IMR-90 (cell line): ENCODE data around the gene FMN2. TPM values are rescaled to one million over a fixed set of nuclear protein-coding genes. Genes with fewer than 3 reads are reported as not detected.

Source experiments
- ATAC-seq: fragments of 200-7000 bp; cut with Tn5 transposase; 2 replicates; pipeline ENCODE4 v1.9.1; 2020; ENCODE audit warnings: low read depth, mild to moderate bottlenecking, moderate library complexity
- BruUV-seq: library from RNA; stranded (reverse); fragments of 400-500 nt; replicated peaks from 2 replicates; lab custom pipeline; 2021; lab: Mats Ljungman, UMichigan
- CTCF ChIA-PET: fragments of 300-600 bp; formaldehyde crosslinking; extraction: SDS; loops from one replicate; lab custom pipeline; 2021; ENCODE audit warnings: antibody characterized with exemption; lab: Yijun Ruan, JAX
- POLR2A ChIA-PET: fragments of 300-600 bp; sonication (Branson Sonifier 250); formaldehyde crosslinking; loops from one replicate; lab custom pipeline; 2022; ENCODE audit warnings: antibody characterized with exemption; ENCODE audit not compliant: unreplicated experiment; lab: Charles Lee
- DNase-seq: peaks from one replicate; pipeline ENCODE4 v3.0.0; 2013
- H2AFZ ChIP-seq: replicated peaks from 2 replicates; pipeline ENCODE3; 2013; ENCODE audit warnings: low read length, mild to moderate bottlenecking; ENCODE audit not compliant: poor library complexity
- H2AK5ac ChIP-seq: 2 replicates; pipeline ENCODE4 v1.6.1; 2013; ENCODE audit warnings: low read depth, low read length, inconsistent platforms
- H2AK9ac ChIP-seq: replicated peaks from 2 replicates; pipeline ENCODE3; 2013; ENCODE audit warnings: mild to moderate bottlenecking, low read depth, low read length, moderate library complexity; ENCODE audit not compliant: poor library complexity
- H2BK120ac ChIP-seq: 2 replicates; pipeline ENCODE4 v1.6.1; 2013; ENCODE audit warnings: low read depth, low read length, inconsistent platforms
- H2BK15ac ChIP-seq: 3 replicates; pipeline ENCODE4 v1.6.1; 2013; ENCODE audit warnings: low read depth, low read length, inconsistent platforms
- H2BK20ac ChIP-seq: 2 replicates; pipeline ENCODE4 v1.6.1; 2013; ENCODE audit warnings: low read depth, mild to moderate bottlenecking, inconsistent platforms, low read length, moderate library complexity
- H2BK5ac ChIP-seq: 2 replicates; pipeline ENCODE4 v1.6.1; 2013; ENCODE audit warnings: mild to moderate bottlenecking, low read depth, low read length, inconsistent platforms; ENCODE audit not compliant: poor library complexity, severe bottlenecking
- H3K14ac ChIP-seq: replicated peaks from 2 replicates; pipeline ENCODE4 v1.6.1; 2013; ENCODE audit warnings: low read depth, low read length, inconsistent platforms
- H3K18ac ChIP-seq: 2 replicates; pipeline ENCODE4 v1.6.1; 2013; ENCODE audit warnings: low read depth, low read length, control low read depth
- H3K23ac ChIP-seq: 2 replicates; pipeline ENCODE4 v1.6.1; 2013; ENCODE audit warnings: low read depth, low read length, inconsistent platforms
- H3K27ac ChIP-seq: 2 replicates; pipeline ENCODE4 v1.5.1; 2013; ENCODE audit warnings: mild to moderate bottlenecking, control low read depth, low read length; ENCODE audit not compliant: insufficient read depth
- H3K27me3 ChIP-seq: 2 replicates; pipeline ENCODE4 v1.6.1; 2013; ENCODE audit warnings: low read length; ENCODE audit not compliant: control insufficient read depth, insufficient read depth
- H3K36me3 ChIP-seq: 2 replicates; pipeline ENCODE4 v1.6.1; 2013; ENCODE audit warnings: low read length, mixed read lengths; ENCODE audit not compliant: control insufficient read depth, insufficient read depth
- H3K4ac ChIP-seq: 2 replicates; pipeline ENCODE4 v1.6.1; 2013; ENCODE audit warnings: low read depth, low read length, inconsistent platforms
- H3K4me1 ChIP-seq: 2 replicates; pipeline ENCODE4 v1.6.1; 2013; ENCODE audit warnings: low read length, mixed read lengths; ENCODE audit not compliant: control insufficient read depth, insufficient read depth
- H3K4me2 ChIP-seq: 2 replicates; pipeline ENCODE4 v1.6.1; 2013; ENCODE audit warnings: low read depth, mild to moderate bottlenecking, control low read depth, low read length, moderate library complexity
- H3K4me3 ChIP-seq: 2 replicates; pipeline ENCODE4 v1.5.1; 2013; ENCODE audit warnings: low read depth, mild to moderate bottlenecking, control low read depth, low read length, moderate library complexity; ENCODE audit not compliant: insufficient read depth
- H3K56ac ChIP-seq: 2 replicates; pipeline ENCODE4 v1.6.1; 2013; ENCODE audit warnings: low read length, inconsistent platforms; ENCODE audit not compliant: insufficient read depth; ENCODE audit errors: extremely low read depth
- H3K79me1 ChIP-seq, 2 experiments: 2 replicates each; pipeline ENCODE4 v1.6.1; 2013; ENCODE audit warnings: low read length in 2 of 2, inconsistent platforms in 1 of 2, low read depth in 1 of 2
- H3K9ac ChIP-seq: 2 replicates; pipeline ENCODE4 v1.6.1; 2013; ENCODE audit warnings: low read depth, low read length, control low read depth
- H3K9me1 ChIP-seq: 2 replicates; pipeline ENCODE4 v1.6.1; 2013; ENCODE audit warnings: low read length, inconsistent platforms; ENCODE audit not compliant: insufficient read depth
- H3K9me3 ChIP-seq: 2 replicates; pipeline ENCODE4 v1.6.1; 2013; ENCODE audit warnings: low read length; ENCODE audit not compliant: control insufficient read depth, insufficient read depth
- H4K20me1 ChIP-seq: 2 replicates; pipeline ENCODE4 v1.6.1; 2013; ENCODE audit warnings: low read length, inconsistent platforms; ENCODE audit not compliant: insufficient read depth
- H4K5ac ChIP-seq: 2 replicates; pipeline ENCODE4 v1.6.1; 2013; ENCODE audit warnings: mild to moderate bottlenecking, low read depth, low read length, control low read depth
- H4K8ac ChIP-seq, 2 experiments: 2 replicates each; pipeline ENCODE4 v1.6.1; 2013; ENCODE audit warnings: low read depth in 2 of 2, low read length in 2 of 2, control low read depth in 1 of 2, inconsistent platforms in 1 of 2
- H4K91ac ChIP-seq: 2 replicates; pipeline ENCODE4 v1.6.1; 2013; ENCODE audit warnings: low read depth, low read length, inconsistent platforms; ENCODE audit not compliant: insufficient read depth
- MAFK ChIP-seq: IDR thresholded peaks from 2 replicates; pipeline ENCODE4 v1.6.1; 2012; ENCODE audit warnings: low read depth, low read length, improper control_type of control experiment
- MAZ ChIP-seq: IDR thresholded peaks from 2 replicates; pipeline ENCODE4 v1.6.1; 2012; ENCODE audit warnings: low read depth, mild to moderate bottlenecking, low read length, improper control_type of control experiment, moderate library complexity, borderline replicate concordance
- RCOR1 ChIP-seq: IDR thresholded peaks from 2 replicates; pipeline ENCODE4 v1.6.1; 2012; ENCODE audit warnings: mild to moderate bottlenecking, low read length, improper control_type of control experiment; ENCODE audit not compliant: insufficient replicate concordance
- WGBS, 2 experiments: methylation state at CpG; one replicate each; pipeline versions ENCODE4 v1.1.5 to v1.1.7; 2013; ENCODE audit warnings: missing lambda C conversion rate in 2 of 2; ENCODE audit not compliant: insufficient read length in 1 of 2; ENCODE audit errors: extremely low coverage in 2 of 2; 5-methylcytosine and 5-hydroxymethylcytosine counted together
- dilution Hi-C: fragments of 300-500 bp; cut with HindIII; formaldehyde crosslinking; loops from one replicate; pipeline ENCODE4 v1.14.3; 2018; ENCODE audit warnings: low sequenced_read_pairs; ENCODE audit not compliant: unreplicated experiment
- in situ Hi-C: fragments of 300-500 bp; cut with MboI; formaldehyde crosslinking; loops from 3 replicates; pipeline ENCODE4 v1.14.3; 2019; ENCODE audit warnings: low sequenced_read_pairs, inconsistent platforms, mixed read lengths
- intact Hi-C: fragments of 100-400 bp; cut with micrococcal nuclease; formaldehyde crosslinking; loops from 2 replicates; pipeline ENCODE4 v1.10.0; 2022
- polyA plus RNA-seq, 3 experiments: library from polyadenylated mRNA; depleted of rRNA; stranded (reverse); fragments of >200 nt; gene quantifications; 2 replicates each; pipeline ENCODE4 v1.2.3, GENCODE V29; 2012; ENCODE audit warnings: low replicate concordance in 1 of 3
- total RNA-seq: library from RNA; depleted of rRNA; stranded (reverse); fragments of >200 nt; gene quantifications from 2 replicates; pipeline ENCODE4 v1.2.3, GENCODE V29; 2012

The FMN2 gene
- total and polyA plus RNA-seq, 2 of the 4 experiments (the other 2 are of a cell fraction): 29.0 to 35.8 TPM

DNA sequence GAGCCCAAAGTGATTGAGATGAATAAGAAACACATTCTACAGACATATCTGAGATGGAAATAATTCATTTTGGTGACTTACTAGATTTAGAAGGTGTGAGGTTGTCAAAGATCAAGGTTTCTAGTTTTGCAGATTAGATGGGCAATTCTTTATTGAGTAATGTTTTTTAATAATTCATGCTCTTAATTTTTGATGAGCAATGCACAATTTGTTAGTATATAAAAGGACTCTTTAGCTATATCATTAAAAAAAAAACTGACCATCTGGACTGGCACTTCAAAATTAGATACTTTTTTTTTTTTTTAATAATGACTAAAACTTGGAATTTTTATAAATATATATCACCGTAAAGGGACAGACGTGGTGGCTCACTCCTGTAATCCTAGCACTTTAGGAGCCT, 63.9 kb downstream of the FMN2 start:
- H3K18ac ChIP-seq: no peak overlapping the region
- H4K20me1 ChIP-seq: no peaks in the 10 kb centered on the region
- H3K4me1 ChIP-seq: peaks cover 4% of the 10 kb centered on the region; the same call in 1 of the 2 replicates
- H2AFZ ChIP-seq: no peak overlapping the region
- no peak overlapping the region for H3K4ac ChIP-seq
- H4K8ac ChIP-seq: no peak overlapping the region
- H4K5ac ChIP-seq: no peak overlapping the region
- H3K36me3 ChIP-seq: no peaks in the 10 kb centered on the region; the same call in 1 of the 2 replicates
- CTCF ChIA-PET: interaction anchor here (0.6 to 0.7 kb wide), 2 partner anchors 179 to 395 kb away, joined by 7 to 8 read pairs; no protein-coding TSS in a partner anchor
- no CpG with 5 or more reads among the region's 2 CpGs for WGBS, 2 experiments
- H2BK15ac ChIP-seq: no peak overlapping the region
- no TSS peak for BruUV-seq
- no peaks in the 10 kb centered on the region for H3K27me3 ChIP-seq
- ATAC-seq: no peak
- peaks cover 6 to 26% of the 10 kb centered on the region in 2 experiments; a peak in 3 of 4 replicates for H3K79me1 ChIP-seq
- no peak overlapping the region for H2AK5ac ChIP-seq
- no peak overlapping the region for H3K9ac ChIP-seq
- no peak overlapping the region for H3K4me2 ChIP-seq
- no peak overlapping the region for H3K56ac ChIP-seq
- POLR2A ChIA-PET: no interaction called here
- H3K4me3 ChIP-seq: no peak overlapping the region
- intact Hi-C loops: loop anchor here (2.0 kb wide), 1 partner anchor 21 kb away; no protein-coding TSS in a partner anchor
- no peak for TF ChIP-seq RCOR1
- TF ChIP-seq MAZ: no peak
- TF ChIP-seq MAFK: peak; percentile 63
- no peak for DNase-seq
- dilution Hi-C loops: no loop called here
- no peak overlapping the region for H2BK5ac ChIP-seq
- H3K14ac ChIP-seq: no peak overlapping the region
- no peaks in the 10 kb centered on the region for H3K9me1 ChIP-seq
- H2BK20ac ChIP-seq: no peak overlapping the region
- no peak overlapping the region for H2AK9ac ChIP-seq
- H3K23ac ChIP-seq: no peak overlapping the region
- peaks cover 3% of the 10 kb centered on the region; the same call in 1 of the 2 replicates for H3K9me3 ChIP-seq
- H3K27ac ChIP-seq: no peak overlapping the region
- no peak overlapping the region for H4K91ac ChIP-seq
- in situ Hi-C loops: loop anchor here (25.0 kb wide), 1 partner anchor 782 kb away; no protein-coding TSS in a partner anchor
- no peak overlapping the region for H2BK120ac ChIP-seq
